Measurements from ENCODE around the gene PDE11A. TPM values are rescaled to one million over a fixed set of nuclear protein-coding genes. Genes with fewer than 3 reads are reported as not detected.
"Not testable (repeated sequence)": the region's sequence is repeated elsewhere in the genome, so short reads cannot be mapped to it uniquely, and the experiment has no call there.

PDE11A gene
- polyA plus RNA-seq, 4 donors: 4.8 to 9.8 (median 7.1) TPM

GRCh38 chr2:177887722-177888121 is 184.9 kb downstream of the PDE11A start:
- no peak for DNase-seq (ENCODE audit: low read depth in 4 of 4, low spot score in 3 of 4)

- DNase-seq (ENCODE audit: low read depth in 4 of 4, low spot score in 3 of 4): no peak
These were observed 185.8 kb downstream of the PDE11A start for GRCh38 chr2:177886824-177887223.

- no peak for DNase-seq (ENCODE audit: low read depth in 4 of 4, low spot score in 3 of 4)
These were observed 186.6 kb downstream of the PDE11A start for GRCh38 chr2:177885828-177886466.

GRCh38 chr2:177883177-177883576 is 189.4 kb downstream of the PDE11A start:
- DNase-seq (ENCODE audit: low read depth in 4 of 4, low spot score in 3 of 4): no peak

- DNase-seq (ENCODE audit: low read depth in 4 of 4, low spot score in 3 of 4): no peak
These were observed 190.1 kb downstream of the PDE11A start for GRCh38 chr2:177882501-177882900.

GRCh38 chr2:177881921-177882320 is 190.7 kb downstream of the PDE11A start:
- no peak for DNase-seq (ENCODE audit: low read depth in 4 of 4, low spot score in 3 of 4)

GRCh38 chr2:177881008-177881747 is 191.4 kb downstream of the PDE11A start:
- no peak for DNase-seq (ENCODE audit: low read depth in 4 of 4, low spot score in 3 of 4)

GRCh38 chr2:177880285-177880684 is 192.3 kb downstream of the PDE11A start:
- DNase-seq (ENCODE audit: low read depth in 4 of 4, low spot score in 3 of 4): no peak

- DNase-seq (ENCODE audit: low read depth in 4 of 4, low spot score in 3 of 4): no peak
These were observed 195.6 kb downstream of the PDE11A start for GRCh38 chr2:177876950-177877349.

GRCh38 chr2:177874686-177875085 is 197.9 kb downstream of the PDE11A start:
- no peak for DNase-seq (ENCODE audit: low read depth in 4 of 4, low spot score in 3 of 4)

- DNase-seq (ENCODE audit: low read depth in 4 of 4, low spot score in 3 of 4): no peak
These were observed 198.7 kb downstream of the PDE11A start for GRCh38 chr2:177873915-177874314.

- DNase-seq (ENCODE audit: low read depth in 4 of 4, low spot score in 3 of 4): no peak
These were observed 200.3 kb downstream of the PDE11A start for GRCh38 chr2:177872286-177872685.

- no peak for DNase-seq (ENCODE audit: low read depth in 4 of 4, low spot score in 3 of 4)
These were observed 202.7 kb downstream of the PDE11A start for GRCh38 chr2:177869912-177870311.

GRCh38 chr2:177869209-177869608 is 203.4 kb downstream of the PDE11A start:
- no peak for DNase-seq (ENCODE audit: low read depth in 4 of 4, low spot score in 3 of 4)

GRCh38 chr2:177868806-177869205 is 203.8 kb downstream of the PDE11A start:
- no peak for DNase-seq (ENCODE audit: low read depth in 4 of 4, low spot score in 3 of 4)

- no peak for DNase-seq (ENCODE audit: low read depth in 4 of 4, low spot score in 3 of 4)
These were observed 215.0 kb downstream of the PDE11A start for GRCh38 chr2:177857538-177857937.

GRCh38 chr2:177852389-177852788 is 220.2 kb downstream of the PDE11A start:
- no peak for DNase-seq (ENCODE audit: low read depth in 4 of 4, low spot score in 3 of 4)

- no peak for DNase-seq (ENCODE audit: low read depth in 4 of 4, low spot score in 3 of 4)
These were observed 229.4 kb downstream of the PDE11A start for GRCh38 chr2:177843188-177843587.

GRCh38 chr2:177842243-177842642 is 230.3 kb downstream of the PDE11A start:
- no peak for DNase-seq (ENCODE audit: low read depth in 4 of 4, low spot score in 3 of 4)

- not testable (repeated sequence) for DNase-seq (ENCODE audit: low read depth in 4 of 4, low spot score in 3 of 4)
These were observed 237.0 kb downstream of the PDE11A start for GRCh38 chr2:177835418-177836204.

- no peak for DNase-seq (ENCODE audit: low read depth in 4 of 4, low spot score in 3 of 4)
These were observed 239.8 kb downstream of the PDE11A start for GRCh38 chr2:177832611-177833433.

All from left renal pelvis (tissue), 4 donors.